Esophagus muscularis mucosa (tissue), 3 donors: ENCODE measurements around the gene DNAJC1.

Experiments used
- EP300 ChIP-seq: sonication (generic); formaldehyde crosslinking; IDR thresholded peaks from one replicate; pipeline ENCODE4 v1.6.1; 2017; ENCODE audit warnings: antibody characterized with exemption
- TF ChIP-seq, protein P1 (sequence below), 3 experiments: fragments of 200-600 bp in 2 of 3; fragments of 450-650 bp in 1 of 3; sonication (generic) in 2 of 3; IDR thresholded peaks; one replicate each; pipeline ENCODE4 v1.5.1; 2017 to 2019; ENCODE audit warnings: antibody characterized with exemption in 3 of 3, mild to moderate bottlenecking in 2 of 3, moderate library complexity in 1 of 3

DNA sequence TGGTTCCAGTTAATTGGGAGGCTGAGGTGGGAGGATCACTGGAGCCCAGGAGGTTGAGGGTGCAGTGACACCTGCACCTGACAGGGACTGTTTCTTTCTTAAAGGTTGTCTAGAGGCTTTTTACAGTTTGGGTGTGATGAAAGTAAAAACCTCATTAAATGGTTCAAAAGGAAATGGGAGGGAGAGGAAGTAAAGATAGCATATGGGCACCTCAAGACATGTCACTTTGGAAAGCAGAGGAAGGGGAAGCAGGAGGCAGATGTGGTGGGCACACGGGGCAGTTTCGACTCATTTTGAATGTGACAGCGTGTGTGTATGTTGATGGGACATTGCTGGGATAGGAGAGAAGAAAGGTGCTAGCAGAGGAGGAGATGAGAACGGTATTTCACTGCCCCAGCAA is 266.4 kb downstream of the DNAJC1 start:
- TF ChIP-seq, protein P1, sequence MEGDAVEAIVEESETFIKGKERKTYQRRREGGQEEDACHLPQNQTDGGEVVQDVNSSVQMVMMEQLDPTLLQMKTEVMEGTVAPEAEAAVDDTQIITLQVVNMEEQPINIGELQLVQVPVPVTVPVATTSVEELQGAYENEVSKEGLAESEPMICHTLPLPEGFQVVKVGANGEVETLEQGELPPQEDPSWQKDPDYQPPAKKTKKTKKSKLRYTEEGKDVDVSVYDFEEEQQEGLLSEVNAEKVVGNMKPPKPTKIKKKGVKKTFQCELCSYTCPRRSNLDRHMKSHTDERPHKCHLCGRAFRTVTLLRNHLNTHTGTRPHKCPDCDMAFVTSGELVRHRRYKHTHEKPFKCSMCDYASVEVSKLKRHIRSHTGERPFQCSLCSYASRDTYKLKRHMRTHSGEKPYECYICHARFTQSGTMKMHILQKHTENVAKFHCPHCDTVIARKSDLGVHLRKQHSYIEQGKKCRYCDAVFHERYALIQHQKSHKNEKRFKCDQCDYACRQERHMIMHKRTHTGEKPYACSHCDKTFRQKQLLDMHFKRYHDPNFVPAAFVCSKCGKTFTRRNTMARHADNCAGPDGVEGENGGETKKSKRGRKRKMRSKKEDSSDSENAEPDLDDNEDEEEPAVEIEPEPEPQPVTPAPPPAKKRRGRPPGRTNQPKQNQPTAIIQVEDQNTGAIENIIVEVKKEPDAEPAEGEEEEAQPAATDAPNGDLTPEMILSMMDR (IDR thresholded peaks at IDR 0.05): no peak
- no peak for TF ChIP-seq EP300
